ENCODE results near the gene RET. TPM values are rescaled to one million over a fixed set of nuclear protein-coding genes. Genes with fewer than 3 reads are reported as not detected.

The RET gene
- total and polyA plus RNA-seq, 4 donors = 0.25 to 2.5 (median 0.29) TPM; not detected in 1

GRCh38 chr10:43110338-43111071 is 33.6 kb downstream of the RET start:
- Histone ChIP-seq H3K9me3 (ENCODE audit: control insufficient read depth, low read length) (no peaks in the 10 kb centered on the region), H3K27ac (ENCODE audit: low read depth in 1 of 2, low read length in 2 of 2) (no peak overlapping the region), H3K4me3 (ENCODE audit: low read length in 2 of 2) (no peak overlapping the region), H3K4me1 (ENCODE audit: control insufficient read depth in 1 of 2, insufficient read depth in 2 of 2, low read length in 2 of 2) (no peaks in the 10 kb centered on the region), H3K27me3 (ENCODE audit: control insufficient read depth in 1 of 2, insufficient read depth in 2 of 2, low read length in 1 of 2) (no peaks in the 10 kb centered on the region), H3K36me3 (ENCODE audit: control insufficient read depth in 1 of 2, insufficient read depth in 2 of 2, low read length in 1 of 2) (no peaks in the 10 kb centered on the region)
- intact Hi-C loops (cut with DNase I) = no loop called here
- no peak for ATAC-seq (ENCODE audit: low FRiP score)
- peak in 1 of 2 donors; percentile 66 for DNase-seq
- 69 to 76% methylated on average over 7 of the region's 7 CpGs for WGBS, 2 donors

DNA sequence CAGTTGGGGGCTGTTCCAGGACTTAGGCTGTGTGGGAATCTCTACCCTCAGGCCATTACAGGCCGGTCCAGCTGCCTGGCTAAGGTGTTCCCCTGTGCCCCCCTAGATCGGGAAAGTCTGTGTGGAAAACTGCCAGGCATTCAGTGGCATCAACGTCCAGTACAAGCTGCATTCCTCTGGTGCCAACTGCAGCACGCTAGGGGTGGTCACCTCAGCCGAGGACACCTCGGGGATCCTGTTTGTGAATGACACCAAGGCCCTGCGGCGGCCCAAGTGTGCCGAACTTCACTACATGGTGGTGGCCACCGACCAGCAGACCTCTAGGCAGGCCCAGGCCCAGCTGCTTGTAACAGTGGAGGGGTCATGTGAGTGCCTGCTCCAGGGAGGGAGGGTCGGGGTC is 34.2 kb downstream of the RET start:
- intact Hi-C loops (cut with DNase I) = no loop called here
- Histone ChIP-seq H3K36me3 (ENCODE audit: control insufficient read depth in 1 of 2, insufficient read depth in 2 of 2, low read length in 1 of 2) (no peaks in the 10 kb centered on the region), H3K4me3 (ENCODE audit: low read length in 2 of 2) (no peak overlapping the region), H3K27me3 (ENCODE audit: control insufficient read depth in 1 of 2, insufficient read depth in 2 of 2, low read length in 1 of 2) (no peaks in the 10 kb centered on the region), H3K9me3 (ENCODE audit: control insufficient read depth, low read length) (no peaks in the 10 kb centered on the region), H3K4me1 (ENCODE audit: control insufficient read depth in 1 of 2, insufficient read depth in 2 of 2, low read length in 2 of 2) (no peaks in the 10 kb centered on the region), H3K27ac (ENCODE audit: low read depth in 1 of 2, low read length in 2 of 2) (no peak overlapping the region)
- ATAC-seq (ENCODE audit: low FRiP score) (no peak), DNase-seq (peak in 1 of 2 donors; percentile 72)
- WGBS, 2 donors = 85 to 90% methylated on average over 11 of the region's 11 CpGs

GRCh38 chr10:43111921-43112607 is 35.2 kb downstream of the RET start:
- H3K4me1 ChIP-seq (ENCODE audit: control insufficient read depth in 1 of 2, insufficient read depth in 2 of 2, low read length in 2 of 2) = no peaks in the 10 kb centered on the region
- no peaks in the 10 kb centered on the region for H3K9me3 ChIP-seq (ENCODE audit: control insufficient read depth, low read length)
- DNase-seq (peak in 1 of 2 donors; percentile 61), ATAC-seq (ENCODE audit: low FRiP score) (no peak)
- 93 to 94% methylated on average over 17 of the region's 17 CpGs for WGBS, 2 donors
- H3K36me3 ChIP-seq (ENCODE audit: control insufficient read depth in 1 of 2, insufficient read depth in 2 of 2, low read length in 1 of 2) = no peaks in the 10 kb centered on the region
- H3K4me3 ChIP-seq (ENCODE audit: low read length in 2 of 2) = no peak overlapping the region
- no peaks in the 10 kb centered on the region for H3K27me3 ChIP-seq (ENCODE audit: control insufficient read depth in 1 of 2, insufficient read depth in 2 of 2, low read length in 1 of 2)
- intact Hi-C loops (cut with DNase I) = no loop called here
- no peak overlapping the region for H3K27ac ChIP-seq (ENCODE audit: low read depth in 1 of 2, low read length in 2 of 2)

GRCh38 chr10:43112608-43112961 is 35.7 kb downstream of the RET start:
- no peak for ATAC-seq (ENCODE audit: low FRiP score)
- no peaks in the 10 kb centered on the region for H3K9me3 ChIP-seq (ENCODE audit: control insufficient read depth, low read length)
- no peak overlapping the region for H3K27ac ChIP-seq (ENCODE audit: low read depth in 1 of 2, low read length in 2 of 2)
- H3K27me3 ChIP-seq (ENCODE audit: control insufficient read depth in 1 of 2, insufficient read depth in 2 of 2, low read length in 1 of 2) = no peaks in the 10 kb centered on the region
- no peak overlapping the region for H3K4me3 ChIP-seq (ENCODE audit: low read length in 2 of 2)
- H3K36me3 ChIP-seq (ENCODE audit: control insufficient read depth in 1 of 2, insufficient read depth in 2 of 2, low read length in 1 of 2) = no peaks in the 10 kb centered on the region
- H3K4me1 ChIP-seq (ENCODE audit: control insufficient read depth in 1 of 2, insufficient read depth in 2 of 2, low read length in 2 of 2) = no peaks in the 10 kb centered on the region
- peak in 1 of 2 donors; percentile 39 for DNase-seq
- WGBS, 2 donors = 92 to 94% methylated on average over 7 of the region's 7 CpGs
- intact Hi-C loops (cut with DNase I) = no loop called here

DNA sequence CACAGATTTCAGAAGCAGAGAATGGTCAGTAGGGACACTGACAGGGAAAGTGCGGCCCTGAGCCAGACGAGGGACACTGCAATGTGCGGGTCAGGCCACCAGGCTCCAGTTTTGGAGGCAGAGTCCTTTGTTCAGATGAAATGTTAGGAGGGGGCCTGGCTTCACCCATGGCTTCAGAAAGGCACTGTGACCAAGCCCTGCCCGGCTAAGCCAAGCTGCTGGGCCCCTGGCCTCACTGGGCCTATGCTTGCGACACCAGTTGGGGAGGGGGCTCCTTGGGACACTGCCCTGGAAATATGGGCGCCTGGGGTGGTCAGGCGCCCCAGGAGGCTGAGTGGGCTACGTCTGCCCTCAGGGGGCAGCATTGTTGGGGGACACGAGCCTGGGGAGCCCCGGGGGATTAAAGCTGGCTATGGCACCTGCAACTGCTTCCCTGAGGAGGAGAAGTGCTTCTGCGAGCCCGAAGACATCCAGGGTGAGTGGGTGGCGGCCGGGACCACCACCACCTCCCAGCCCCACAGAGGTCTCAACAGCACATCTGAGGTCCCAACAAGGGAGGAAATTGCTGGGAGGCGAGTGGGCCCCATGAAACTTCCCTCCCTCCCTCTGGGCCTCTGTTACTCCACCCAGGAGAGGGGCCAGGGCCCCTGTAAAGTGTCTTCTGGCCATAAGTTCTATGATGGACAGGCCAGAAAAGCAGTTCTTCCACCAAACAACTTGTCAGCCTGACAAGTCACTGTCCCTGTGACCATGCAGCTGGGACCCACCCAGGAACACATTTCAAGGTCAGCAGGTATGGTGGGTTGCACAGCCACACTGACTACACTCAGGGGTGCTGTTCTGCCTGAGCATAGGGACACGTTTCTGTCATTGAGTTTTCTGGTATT is 36.6 kb downstream of the RET start:
- no peaks in the 10 kb centered on the region for H3K36me3 ChIP-seq (ENCODE audit: control insufficient read depth in 1 of 2, insufficient read depth in 2 of 2, low read length in 1 of 2)
- H3K27ac ChIP-seq (ENCODE audit: low read depth in 1 of 2, low read length in 2 of 2) = no peak overlapping the region
- H3K27me3 ChIP-seq (ENCODE audit: control insufficient read depth in 1 of 2, insufficient read depth in 2 of 2, low read length in 1 of 2) = no peaks in the 10 kb centered on the region
- no peak overlapping the region for H3K4me3 ChIP-seq (ENCODE audit: low read length in 2 of 2)
- 84 to 88% methylated on average over 16 of the region's 16 CpGs for WGBS, 2 donors
- no peaks in the 10 kb centered on the region for H3K9me3 ChIP-seq (ENCODE audit: control insufficient read depth, low read length)
- DNase-seq (peak in 1 of 2 donors; percentile 53), ATAC-seq (ENCODE audit: low FRiP score) (no peak)
- no peaks in the 10 kb centered on the region for H3K4me1 ChIP-seq (ENCODE audit: control insufficient read depth in 1 of 2, insufficient read depth in 2 of 2, low read length in 2 of 2)
- intact Hi-C loops (cut with DNase I) = no loop called here

DNA sequence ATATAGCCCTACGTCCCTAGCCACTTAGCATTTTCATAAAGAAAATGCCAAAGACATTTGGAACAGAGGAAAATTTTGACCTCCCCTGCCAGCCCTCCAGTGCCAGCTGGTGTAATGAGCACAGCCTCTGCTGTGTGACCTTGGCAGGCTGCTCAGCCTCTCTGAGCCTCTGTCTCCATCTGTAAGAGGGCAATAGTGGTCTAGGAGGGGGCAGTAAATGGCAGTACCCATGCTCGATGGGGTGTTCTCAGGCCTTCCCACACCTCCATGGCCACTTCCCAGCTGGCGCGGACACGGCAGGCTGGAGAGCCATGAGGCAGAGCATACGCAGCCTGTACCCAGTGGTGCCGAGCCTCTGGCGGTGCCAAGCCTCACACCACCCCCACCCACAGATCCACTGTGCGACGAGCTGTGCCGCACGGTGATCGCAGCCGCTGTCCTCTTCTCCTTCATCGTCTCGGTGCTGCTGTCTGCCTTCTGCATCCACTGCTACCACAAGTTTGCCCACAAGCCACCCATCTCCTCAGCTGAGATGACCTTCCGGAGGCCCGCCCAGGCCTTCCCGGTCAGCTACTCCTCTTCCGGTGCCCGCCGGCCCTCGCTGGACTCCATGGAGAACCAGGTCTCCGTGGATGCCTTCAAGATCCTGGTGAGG is 37.3 kb downstream of the RET start:
- no peak for ATAC-seq (ENCODE audit: low FRiP score)
- 89 to 91% methylated on average over 24 of the region's 24 CpGs for WGBS, 2 donors

GRCh38 chr10:43114743-43115611 is 38.1 kb downstream of the RET start:
- Histone ChIP-seq H3K4me3 (ENCODE audit: low read length in 2 of 2) (no peak overlapping the region), H3K9me3 (ENCODE audit: control insufficient read depth, low read length) (no peaks in the 10 kb centered on the region), H3K36me3 (ENCODE audit: control insufficient read depth in 1 of 2, insufficient read depth in 2 of 2, low read length in 1 of 2) (no peaks in the 10 kb centered on the region), H3K27me3 (ENCODE audit: control insufficient read depth in 1 of 2, insufficient read depth in 2 of 2, low read length in 1 of 2) (no peaks in the 10 kb centered on the region), H3K4me1 (ENCODE audit: control insufficient read depth in 1 of 2, insufficient read depth in 2 of 2, low read length in 2 of 2) (no peaks in the 10 kb centered on the region), H3K27ac (ENCODE audit: low read depth in 1 of 2, low read length in 2 of 2) (no peak overlapping the region)
- intact Hi-C loops (cut with DNase I) = no loop called here
- WGBS, 2 donors = 79 to 81% methylated on average over 17 of the region's 17 CpGs
- DNase-seq = peak; percentile 29 to 57
- ATAC-seq (ENCODE audit: low FRiP score) = no peak

More for the DNA sequence above, 37.3 kb downstream of the RET start:
- no peak overlapping the region for H3K27ac ChIP-seq (ENCODE audit: low read depth in 1 of 2, low read length in 2 of 2)
- no peak overlapping the region for H3K4me3 ChIP-seq (ENCODE audit: low read length in 2 of 2)
- peak; percentile 29 to 68 for DNase-seq
- H3K27me3 ChIP-seq (ENCODE audit: control insufficient read depth in 1 of 2, insufficient read depth in 2 of 2, low read length in 1 of 2) = no peaks in the 10 kb centered on the region
- H3K9me3 ChIP-seq (ENCODE audit: control insufficient read depth, low read length) = no peaks in the 10 kb centered on the region
- no peaks in the 10 kb centered on the region for H3K4me1 ChIP-seq (ENCODE audit: control insufficient read depth in 1 of 2, insufficient read depth in 2 of 2, low read length in 2 of 2)
- no peaks in the 10 kb centered on the region for H3K36me3 ChIP-seq (ENCODE audit: control insufficient read depth in 1 of 2, insufficient read depth in 2 of 2, low read length in 1 of 2)
- intact Hi-C loops (cut with DNase I) = no loop called here

All from aorta (tissue), 5 donors.